ENCODE data around the gene GPSM1.
"Not testable (repeated sequence)": the region's sequence is repeated elsewhere in the genome, so short reads cannot be mapped to it uniquely, and the experiment has no call there.

The GPSM1 gene

GRCh38 chr9:136347472-136348256 is 20.3 kb downstream of the GPSM1 start:
- no peak for FAIRE-seq

DNA sequence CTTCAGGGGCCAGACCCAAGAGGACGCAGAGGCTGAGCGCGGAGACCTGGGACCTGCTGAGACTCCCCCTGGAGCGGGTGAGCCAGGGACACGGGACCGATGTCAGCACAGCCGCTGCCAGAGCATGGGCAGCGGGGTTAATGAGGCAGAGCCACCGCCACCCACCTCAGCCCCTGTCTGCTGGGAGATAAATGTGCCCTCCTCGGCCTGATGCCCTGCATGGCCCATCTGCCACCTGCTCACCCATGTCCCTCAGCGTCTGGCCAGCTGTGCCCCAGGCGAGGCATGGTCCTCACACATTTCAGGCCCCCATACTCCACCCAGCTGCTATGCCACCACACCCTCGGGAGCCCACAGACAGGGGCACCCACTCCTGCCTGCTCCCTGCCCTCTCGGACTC is 21.4 kb downstream of the GPSM1 start:
- FAIRE-seq = no peak

DNA sequence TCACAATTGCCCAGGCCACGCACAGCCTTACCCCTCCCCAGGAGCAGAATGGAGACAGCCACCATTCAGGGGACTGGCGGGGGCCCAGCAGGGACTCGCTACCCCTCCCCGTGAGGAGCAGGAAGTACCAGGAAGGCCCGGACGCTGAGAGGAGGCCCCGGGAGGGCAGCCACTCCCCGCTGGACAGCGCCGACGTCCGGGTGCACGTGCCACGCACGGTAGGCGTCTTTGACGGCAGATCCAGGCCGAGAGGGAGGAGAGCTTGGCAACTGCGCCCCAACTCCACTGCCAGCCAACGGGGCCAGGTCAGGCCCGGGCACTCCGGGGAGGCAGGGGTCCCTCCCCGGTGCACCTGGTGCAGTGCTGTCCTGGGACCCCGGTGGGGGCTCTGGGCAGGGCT is 22.2 kb downstream of the GPSM1 start:
- no peak for FAIRE-seq

- FAIRE-seq = no peak
Measured at GRCh38 chr9:136351252-136351800, 24.0 kb downstream of the GPSM1 start.

- not testable (repeated sequence) for FAIRE-seq
Measured at GRCh38 chr9:136351868-136352267, 24.5 kb downstream of the GPSM1 start.

GRCh38 chr9:136352682-136353081 is 25.3 kb downstream of the GPSM1 start:
- FAIRE-seq = no peak

GRCh38 chr9:136353088-136353487 is 25.7 kb downstream of the GPSM1 start:
- no peak for FAIRE-seq

GRCh38 chr9:136353757-136354488 is 26.6 kb downstream of the GPSM1 start:
- FAIRE-seq = no peak

GRCh38 chr9:136354592-136355085 is 27.3 kb downstream of the GPSM1 start:
- FAIRE-seq = no peak

GRCh38 chr9:136355616-136356557 is 28.5 kb downstream of the GPSM1 start:
- FAIRE-seq = no peak

DNA sequence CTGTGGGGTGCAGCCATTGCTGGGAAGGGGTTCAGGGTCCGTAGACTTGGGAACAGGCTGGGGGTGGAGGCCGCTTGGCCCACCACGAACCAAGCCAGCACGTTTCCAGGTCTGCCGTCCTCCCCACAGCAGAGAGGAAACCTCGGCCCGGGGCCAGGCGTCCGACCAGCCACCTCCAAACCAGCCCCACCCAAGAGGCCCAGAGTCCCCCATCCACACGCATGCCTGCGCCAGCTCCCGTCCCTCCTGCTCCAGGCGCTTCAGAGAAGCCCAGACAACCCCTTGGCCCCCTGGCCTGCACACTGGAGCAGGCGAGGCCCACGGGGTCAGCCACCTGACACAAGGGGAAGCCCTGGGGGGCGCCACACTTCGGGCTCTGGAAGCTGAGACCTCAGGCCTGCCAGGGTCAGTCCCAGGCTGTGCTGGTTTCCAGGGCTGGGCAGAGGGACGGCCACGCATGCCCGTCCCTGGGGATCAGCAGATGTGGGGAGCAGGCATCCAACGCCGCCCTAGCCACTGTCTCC is 29.9 kb downstream of the GPSM1 start:
- FAIRE-seq = no peak

GRCh38 chr9:136358016-136358415 is 30.7 kb downstream of the GPSM1 start:
- FAIRE-seq = no peak

DNA sequence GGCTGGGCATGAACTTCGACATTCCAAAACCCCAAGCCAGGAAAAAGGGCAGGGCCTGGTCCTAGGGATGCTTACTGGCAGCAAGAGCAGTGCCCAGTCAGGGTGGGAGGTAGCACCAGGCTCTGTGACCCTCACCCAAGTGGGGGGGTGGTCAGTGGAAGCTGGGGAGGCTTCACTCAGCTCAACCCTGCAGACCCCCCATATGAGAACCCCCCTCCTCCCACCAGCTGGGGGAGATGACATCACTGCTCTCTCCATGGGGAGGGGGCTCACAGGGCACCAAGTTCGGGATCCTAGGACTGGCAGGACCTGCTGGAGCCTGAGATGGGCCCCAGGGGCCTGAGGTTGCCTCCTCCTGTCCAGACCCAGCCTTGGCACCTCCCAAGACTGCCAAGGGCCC is 31.5 kb downstream of the GPSM1 start:
- no peak for FAIRE-seq

DNA sequence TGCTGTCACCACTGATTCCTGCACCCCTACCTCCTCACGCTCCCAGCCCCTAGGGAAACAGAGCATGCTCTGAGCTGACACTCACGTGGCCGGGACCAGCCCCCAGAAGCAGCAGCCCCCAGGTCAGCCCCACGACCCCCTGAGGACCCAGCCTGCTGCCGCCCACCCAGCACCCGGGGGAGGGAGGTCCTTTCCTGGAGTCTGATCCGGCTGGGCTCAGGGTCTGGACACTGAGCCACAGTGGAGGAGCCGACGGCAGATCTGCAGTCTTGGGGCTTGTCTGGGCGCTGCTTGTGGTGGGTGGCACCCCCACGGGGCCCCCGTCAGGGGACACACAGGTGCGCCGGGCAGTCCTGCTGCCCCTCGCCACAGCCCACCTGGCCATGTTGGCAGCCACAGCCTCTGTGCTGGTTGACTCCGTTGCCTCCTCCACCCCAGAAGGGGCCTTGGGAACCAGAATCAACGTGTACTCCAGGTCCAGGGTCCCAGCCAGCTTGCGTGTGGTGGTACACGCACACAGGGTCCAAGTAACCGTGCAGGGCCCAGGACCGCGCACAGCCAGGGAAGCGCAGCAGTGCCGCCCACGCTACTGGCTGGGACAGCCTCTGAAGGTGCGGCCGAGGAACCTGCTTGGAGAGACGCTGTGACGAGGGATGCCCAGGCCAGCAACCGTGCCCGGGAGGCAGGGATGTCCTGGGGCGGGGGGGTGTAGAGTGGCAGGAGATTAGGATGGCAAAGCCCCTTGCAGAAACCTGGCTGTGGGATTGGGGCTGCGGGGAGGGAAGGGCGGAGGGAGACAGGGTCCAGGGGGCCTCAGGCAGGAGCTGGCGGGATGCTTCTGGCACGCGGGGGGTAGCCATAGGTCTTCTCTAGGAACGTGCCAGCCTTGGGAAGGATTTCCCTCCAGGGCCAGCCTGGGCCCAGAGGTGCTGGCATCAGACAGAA is 32.7 kb downstream of the GPSM1 start:
- FAIRE-seq = no peak

DNA sequence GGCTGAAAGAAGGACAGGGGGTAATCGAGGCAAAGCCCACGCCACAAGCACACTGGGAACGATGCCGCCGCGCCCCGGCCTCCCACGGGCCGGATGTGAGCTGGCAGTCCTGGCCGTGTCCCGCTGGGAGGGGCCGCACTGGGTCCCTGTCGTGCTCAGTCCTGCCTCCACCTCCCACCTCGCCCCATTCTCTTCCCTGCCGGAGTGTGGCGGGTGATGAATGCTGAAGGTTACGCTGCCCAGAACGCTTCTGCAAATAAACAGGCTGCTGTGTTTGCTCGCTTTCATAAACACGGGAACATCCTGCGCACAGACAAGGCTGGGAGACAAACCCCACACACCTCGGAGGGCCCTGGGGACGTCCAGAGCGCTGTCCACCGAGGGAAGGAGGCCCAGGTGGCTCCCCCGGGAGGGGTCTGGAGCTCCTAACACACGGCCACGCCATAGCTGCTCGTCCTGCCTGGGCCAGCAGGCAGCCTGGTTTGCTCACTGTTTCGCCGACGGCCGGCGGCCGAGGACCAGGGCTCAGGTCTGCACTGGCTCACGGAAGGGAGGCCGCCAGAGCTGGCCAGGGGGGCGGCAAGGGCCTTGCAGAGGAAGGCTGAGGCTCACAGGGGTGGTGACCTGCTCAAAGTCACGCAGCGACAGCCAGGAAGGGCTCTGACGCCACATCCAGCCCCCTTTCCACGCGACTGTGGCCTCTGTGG is 33.9 kb downstream of the GPSM1 start:
- FAIRE-seq = no peak

DNA sequence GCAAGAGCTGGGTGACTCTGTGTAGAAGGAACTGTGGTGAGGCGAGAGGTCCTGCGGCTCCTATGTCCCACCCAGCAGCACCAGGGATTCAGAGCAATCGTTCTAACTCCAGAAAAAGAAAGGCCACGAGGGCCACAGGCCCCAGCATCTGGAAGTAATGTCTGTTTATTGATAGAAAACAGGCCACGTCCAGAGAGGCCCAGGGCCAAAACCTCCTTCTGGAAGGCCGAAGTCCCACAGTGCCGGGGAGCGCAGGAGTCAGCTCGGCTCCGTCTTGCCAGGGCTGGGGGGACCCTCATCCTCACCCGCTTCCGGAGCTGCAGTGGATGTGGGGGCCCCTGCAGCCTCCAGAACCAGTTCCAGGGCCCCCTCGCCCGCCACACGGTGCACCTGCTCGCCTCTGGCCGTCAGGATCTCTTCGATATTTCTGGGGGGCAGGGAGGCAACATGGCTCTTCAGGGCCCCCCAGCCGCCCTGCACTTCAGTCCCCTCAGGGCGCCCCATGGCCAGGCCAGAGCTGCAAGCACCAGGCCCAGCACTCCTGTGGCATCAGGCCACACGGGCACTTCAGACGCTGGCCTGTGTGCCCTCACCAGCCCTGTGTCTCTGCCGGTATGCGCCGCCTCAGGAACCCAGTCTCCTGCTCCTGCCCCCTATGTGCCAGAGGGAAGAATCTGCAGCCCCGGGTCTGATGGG is 34.6 kb downstream of the GPSM1 start:
- no peak for FAIRE-seq

DNA sequence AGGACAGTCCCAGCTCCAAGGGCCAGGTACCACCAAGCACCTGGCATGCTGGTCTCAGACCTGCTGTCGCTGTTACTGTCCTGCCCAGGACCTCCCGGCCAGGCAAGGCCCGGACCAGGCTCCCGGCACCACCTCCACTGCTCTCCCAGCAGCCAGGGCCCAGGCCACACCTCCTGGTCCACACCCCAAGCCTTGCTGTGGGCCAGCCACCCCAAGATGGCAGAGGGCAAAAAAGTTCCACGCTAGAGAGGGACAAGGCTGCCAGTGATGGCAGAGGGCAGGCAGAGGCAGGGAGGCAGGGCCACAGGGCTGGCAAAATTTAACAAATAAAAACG is 35.1 kb downstream of the GPSM1 start:
- no peak for FAIRE-seq

- peak; percentile 78 for FAIRE-seq
Measured at GRCh38 chr9:136363106-136363948, 36.0 kb downstream of the GPSM1 start, which contains the start of gene DNLZ. Gene DNLZ, minus strand, starts transcription at chr9:136363744. Its CDS starts 30 bp downstream, at chr9:136363714.
